ENCODE data around the gene GNS. TPM values are rescaled to one million over a fixed set of nuclear protein-coding genes. Genes with fewer than 3 reads are reported as not detected.
A peak's percentile ranks its signal among the peaks of the same experiment; 100 is the strongest.

The GNS gene
- total and polyA plus RNA-seq, 2 experiments from 2014 or later = 44.0 to 45.5 TPM

DNA sequence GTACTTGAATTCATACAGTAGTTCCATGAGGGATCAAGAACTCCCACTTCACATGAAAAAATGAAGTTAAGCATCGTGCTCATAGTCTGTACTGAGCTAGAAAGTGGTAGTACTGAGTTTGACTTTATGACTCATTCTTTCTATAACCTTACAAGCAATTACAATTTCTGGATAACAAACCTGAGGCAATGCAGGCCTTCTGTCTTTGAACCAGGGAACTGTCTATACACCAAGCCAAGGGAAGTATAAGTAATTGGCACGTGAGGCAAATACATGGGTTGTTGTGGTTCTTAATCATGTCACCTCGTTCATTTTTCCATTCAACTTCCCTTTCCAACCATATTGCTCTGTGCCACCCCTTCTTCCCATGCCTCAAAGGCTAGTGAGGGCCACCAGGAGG, 16.8 kb downstream of the GNS start:
- no peak for DNase-seq (ENCODE audit: low read depth in 1 of 2, low spot score in 1 of 2)
- Histone ChIP-seq H3K27ac (no peak overlapping the region), H3K4me1 (ENCODE audit: low read depth) (no peaks in the 10 kb centered on the region), H3K27me3 (no peaks in the 10 kb centered on the region), H3K4me3 (no peak overlapping the region), H3K9me3 (ENCODE audit: low read depth) (no peaks in the 10 kb centered on the region), H3K36me3 (peaks cover 50% of the 10 kb centered on the region)
- TF ChIP-seq, protein P1, sequence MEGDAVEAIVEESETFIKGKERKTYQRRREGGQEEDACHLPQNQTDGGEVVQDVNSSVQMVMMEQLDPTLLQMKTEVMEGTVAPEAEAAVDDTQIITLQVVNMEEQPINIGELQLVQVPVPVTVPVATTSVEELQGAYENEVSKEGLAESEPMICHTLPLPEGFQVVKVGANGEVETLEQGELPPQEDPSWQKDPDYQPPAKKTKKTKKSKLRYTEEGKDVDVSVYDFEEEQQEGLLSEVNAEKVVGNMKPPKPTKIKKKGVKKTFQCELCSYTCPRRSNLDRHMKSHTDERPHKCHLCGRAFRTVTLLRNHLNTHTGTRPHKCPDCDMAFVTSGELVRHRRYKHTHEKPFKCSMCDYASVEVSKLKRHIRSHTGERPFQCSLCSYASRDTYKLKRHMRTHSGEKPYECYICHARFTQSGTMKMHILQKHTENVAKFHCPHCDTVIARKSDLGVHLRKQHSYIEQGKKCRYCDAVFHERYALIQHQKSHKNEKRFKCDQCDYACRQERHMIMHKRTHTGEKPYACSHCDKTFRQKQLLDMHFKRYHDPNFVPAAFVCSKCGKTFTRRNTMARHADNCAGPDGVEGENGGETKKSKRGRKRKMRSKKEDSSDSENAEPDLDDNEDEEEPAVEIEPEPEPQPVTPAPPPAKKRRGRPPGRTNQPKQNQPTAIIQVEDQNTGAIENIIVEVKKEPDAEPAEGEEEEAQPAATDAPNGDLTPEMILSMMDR (IDR thresholded peaks at IDR 0.05; ENCODE audit: low read depth, low read length) = no peak

DNA sequence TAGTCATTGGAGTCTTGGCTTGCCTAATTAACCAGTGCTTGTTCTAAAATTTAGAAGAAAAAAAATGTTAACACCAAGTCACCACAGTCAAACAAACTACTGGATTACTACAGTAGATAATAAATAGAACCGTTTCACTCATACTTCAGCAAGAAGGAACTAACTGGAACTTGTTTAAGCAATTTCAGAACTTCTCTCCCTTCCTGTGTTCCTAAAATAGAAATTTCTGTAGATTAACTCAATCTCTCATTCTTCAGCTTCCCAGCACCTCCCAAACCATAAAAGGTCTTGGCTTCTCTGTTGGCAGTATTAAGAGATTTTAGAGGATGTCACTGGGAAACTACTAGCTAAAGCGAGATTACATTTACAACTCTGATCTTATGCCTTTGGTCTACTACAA, 18.6 kb downstream of the GNS start:
- no peaks in the 10 kb centered on the region for H3K9me3 ChIP-seq (ENCODE audit: low read depth)
- peak overlapping the region; percentile 51 for H3K27ac ChIP-seq
- TF ChIP-seq, protein P1 (IDR thresholded peaks at IDR 0.05; ENCODE audit: low read depth, low read length) = no peak
- no peaks in the 10 kb centered on the region for H3K4me1 ChIP-seq (ENCODE audit: low read depth)
- H3K4me3 ChIP-seq = no peak overlapping the region
- no peaks in the 10 kb centered on the region for H3K27me3 ChIP-seq
- peaks cover 52% of the 10 kb centered on the region for H3K36me3 ChIP-seq
- DNase-seq (ENCODE audit: low read depth in 1 of 2, low spot score in 1 of 2) = peak in 1 of 2 donors; percentile 51

DNA sequence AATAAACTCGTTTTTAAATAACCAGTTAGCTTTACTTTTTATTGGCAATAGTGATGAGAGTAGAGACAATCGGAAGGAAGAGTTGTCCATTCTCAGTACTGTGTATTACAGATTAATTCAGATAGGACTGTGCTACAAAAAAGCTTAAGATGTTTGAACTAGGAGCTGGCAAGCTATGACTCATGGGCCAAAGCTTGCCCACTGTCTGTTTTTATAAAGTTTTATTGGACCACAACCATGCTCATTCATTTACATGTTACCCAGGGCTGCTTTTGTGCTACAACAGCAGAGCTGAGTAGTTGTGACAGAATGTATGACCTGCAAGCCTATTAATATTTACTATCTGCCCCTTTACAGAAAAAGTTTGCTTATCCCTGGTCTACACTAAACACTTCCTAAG, 19.4 kb downstream of the GNS start:
- Histone ChIP-seq H3K4me1 (ENCODE audit: low read depth) (no peaks in the 10 kb centered on the region), H3K27me3 (no peaks in the 10 kb centered on the region), H3K36me3 (peaks cover 54% of the 10 kb centered on the region), H3K27ac (no peak overlapping the region), H3K4me3 (no peak overlapping the region), H3K9me3 (ENCODE audit: low read depth) (no peaks in the 10 kb centered on the region)
- TF ChIP-seq, protein P1 (IDR thresholded peaks at IDR 0.05; ENCODE audit: low read depth, low read length) = no peak
- no peak for DNase-seq (ENCODE audit: low read depth in 1 of 2, low spot score in 1 of 2)

DNA sequence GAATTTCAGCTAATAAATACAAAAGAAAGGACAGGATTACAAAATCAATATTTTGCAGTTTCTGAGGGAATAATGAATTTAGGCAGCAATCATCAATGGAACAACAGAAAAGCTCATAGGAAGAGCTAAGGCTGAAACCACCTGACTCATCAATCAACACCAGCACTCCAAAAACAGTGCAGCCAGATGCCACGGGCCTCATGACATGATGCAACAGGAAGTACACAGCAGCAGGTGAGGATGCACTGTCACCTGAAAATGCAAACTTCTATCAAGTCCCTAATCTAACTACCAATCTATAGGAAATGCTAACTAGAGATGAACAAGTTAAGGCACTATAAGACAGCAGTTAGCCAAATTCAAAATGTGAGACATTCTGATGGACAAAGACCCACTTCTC, 21.7 kb downstream of the GNS start:
- no peaks in the 10 kb centered on the region for H3K9me3 ChIP-seq (ENCODE audit: low read depth)
- no peak overlapping the region for H3K4me3 ChIP-seq
- peaks cover 38% of the 10 kb centered on the region for H3K36me3 ChIP-seq
- no peak for DNase-seq (ENCODE audit: low read depth in 1 of 2, low spot score in 1 of 2)
- no peaks in the 10 kb centered on the region for H3K27me3 ChIP-seq
- TF ChIP-seq, protein P1 (IDR thresholded peaks at IDR 0.05; ENCODE audit: low read depth, low read length) = no peak
- H3K4me1 ChIP-seq (ENCODE audit: low read depth) = no peaks in the 10 kb centered on the region
- no peak overlapping the region for H3K27ac ChIP-seq

DNA sequence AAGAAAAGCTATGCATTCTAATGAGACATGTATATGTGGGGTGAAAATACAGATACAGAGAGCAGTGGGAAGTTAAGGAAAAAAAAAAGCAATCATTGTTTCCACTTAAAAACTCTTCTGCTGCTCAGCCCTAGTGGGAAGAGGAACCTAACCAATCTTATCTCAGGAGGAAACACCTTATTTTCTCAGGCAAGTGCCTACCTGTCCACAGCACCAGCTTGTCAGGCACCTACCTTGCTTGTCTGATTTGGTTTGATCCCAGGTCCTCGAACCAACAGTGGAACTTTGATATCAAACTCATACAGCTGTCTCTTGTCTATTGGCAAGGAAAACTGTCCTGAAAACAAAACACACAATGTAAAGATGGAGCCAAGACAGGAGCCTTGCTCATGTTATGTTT, 22.4 kb downstream of the GNS start:
- no peak for DNase-seq (ENCODE audit: low read depth in 1 of 2, low spot score in 1 of 2)
- Histone ChIP-seq H3K9me3 (ENCODE audit: low read depth) (no peaks in the 10 kb centered on the region), H3K27me3 (no peaks in the 10 kb centered on the region), H3K27ac (no peak overlapping the region), H3K4me1 (ENCODE audit: low read depth) (no peaks in the 10 kb centered on the region), H3K36me3 (peaks cover 33% of the 10 kb centered on the region), H3K4me3 (no peak overlapping the region)
- TF ChIP-seq, protein P1 (IDR thresholded peaks at IDR 0.05; ENCODE audit: low read depth, low read length) = no peak

DNA sequence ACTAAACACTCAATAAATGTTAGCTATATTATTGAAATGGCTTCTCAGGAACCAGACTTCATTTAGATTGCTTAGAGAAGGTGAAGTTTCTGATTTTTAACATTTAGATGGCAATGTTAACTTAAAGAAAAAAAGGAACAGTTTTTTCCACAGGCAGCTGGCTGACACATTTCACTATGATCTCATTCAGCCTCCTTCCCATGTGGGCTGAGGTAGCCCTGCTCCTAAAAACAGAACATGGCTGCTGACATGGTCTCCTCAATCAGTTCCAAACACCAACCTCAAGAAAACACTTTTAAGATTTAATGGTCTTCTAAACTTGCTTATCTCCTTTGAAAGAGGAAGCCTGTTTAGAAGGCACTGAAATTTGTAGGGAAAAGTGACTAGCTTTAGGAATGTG, 23.8 kb downstream of the GNS start:
- DNase-seq (ENCODE audit: low read depth in 1 of 2, low spot score in 1 of 2) = no peak
- TF ChIP-seq, protein P1 (IDR thresholded peaks at IDR 0.05; ENCODE audit: low read depth, low read length) = no peak
- Histone ChIP-seq H3K9me3 (ENCODE audit: low read depth) (no peaks in the 10 kb centered on the region), H3K36me3 (peaks cover 31% of the 10 kb centered on the region), H3K4me1 (ENCODE audit: low read depth) (peaks cover 2% of the 10 kb centered on the region), H3K27ac (peak overlapping the region; percentile 10), H3K4me3 (no peak overlapping the region), H3K27me3 (no peaks in the 10 kb centered on the region)

Measured in cardiac muscle cell (in vitro differentiated cells and primary cell).